ENCODE measurements around the gene SPTBN4.

DNA sequence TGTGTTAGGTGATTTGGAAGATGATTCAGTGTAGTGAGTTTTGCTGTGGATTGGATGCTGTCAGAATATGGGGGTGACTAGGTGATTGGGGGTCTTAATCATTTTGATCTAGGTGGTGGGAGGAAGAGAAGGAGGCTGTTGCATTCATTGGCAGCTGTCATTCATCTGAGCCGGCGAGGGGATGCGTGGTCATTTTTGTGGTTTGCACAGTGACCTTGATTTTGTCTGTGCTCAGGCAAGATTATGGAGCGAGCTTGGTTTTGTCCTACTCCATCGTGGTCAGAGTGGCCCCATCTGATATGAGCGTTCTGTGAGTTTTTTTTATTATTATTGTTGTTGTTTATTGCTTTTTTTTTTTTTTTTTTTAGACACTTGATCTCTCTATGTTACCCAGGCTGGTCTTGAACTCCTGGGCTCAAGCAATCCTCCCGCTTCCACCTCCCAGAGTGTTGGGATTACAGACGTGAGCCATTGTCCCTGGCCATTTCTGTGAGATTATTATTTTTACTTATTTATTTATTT lies 42.0 kb downstream of the SPTBN4 start:
- TF ChIP-seq, protein P1, sequence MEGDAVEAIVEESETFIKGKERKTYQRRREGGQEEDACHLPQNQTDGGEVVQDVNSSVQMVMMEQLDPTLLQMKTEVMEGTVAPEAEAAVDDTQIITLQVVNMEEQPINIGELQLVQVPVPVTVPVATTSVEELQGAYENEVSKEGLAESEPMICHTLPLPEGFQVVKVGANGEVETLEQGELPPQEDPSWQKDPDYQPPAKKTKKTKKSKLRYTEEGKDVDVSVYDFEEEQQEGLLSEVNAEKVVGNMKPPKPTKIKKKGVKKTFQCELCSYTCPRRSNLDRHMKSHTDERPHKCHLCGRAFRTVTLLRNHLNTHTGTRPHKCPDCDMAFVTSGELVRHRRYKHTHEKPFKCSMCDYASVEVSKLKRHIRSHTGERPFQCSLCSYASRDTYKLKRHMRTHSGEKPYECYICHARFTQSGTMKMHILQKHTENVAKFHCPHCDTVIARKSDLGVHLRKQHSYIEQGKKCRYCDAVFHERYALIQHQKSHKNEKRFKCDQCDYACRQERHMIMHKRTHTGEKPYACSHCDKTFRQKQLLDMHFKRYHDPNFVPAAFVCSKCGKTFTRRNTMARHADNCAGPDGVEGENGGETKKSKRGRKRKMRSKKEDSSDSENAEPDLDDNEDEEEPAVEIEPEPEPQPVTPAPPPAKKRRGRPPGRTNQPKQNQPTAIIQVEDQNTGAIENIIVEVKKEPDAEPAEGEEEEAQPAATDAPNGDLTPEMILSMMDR (IDR thresholded peaks at IDR 0.05 in 2 of 3, conservative IDR thresholded peaks at IDR 0.05 in 1 of 3; ENCODE audit: control insufficient read depth in 2 of 3, extremely low read depth in 1 of 3, insufficient read depth in 1 of 3, low read depth in 3 of 3, low read length in 3 of 3): no peak
- TF ChIP-seq, protein P2, sequence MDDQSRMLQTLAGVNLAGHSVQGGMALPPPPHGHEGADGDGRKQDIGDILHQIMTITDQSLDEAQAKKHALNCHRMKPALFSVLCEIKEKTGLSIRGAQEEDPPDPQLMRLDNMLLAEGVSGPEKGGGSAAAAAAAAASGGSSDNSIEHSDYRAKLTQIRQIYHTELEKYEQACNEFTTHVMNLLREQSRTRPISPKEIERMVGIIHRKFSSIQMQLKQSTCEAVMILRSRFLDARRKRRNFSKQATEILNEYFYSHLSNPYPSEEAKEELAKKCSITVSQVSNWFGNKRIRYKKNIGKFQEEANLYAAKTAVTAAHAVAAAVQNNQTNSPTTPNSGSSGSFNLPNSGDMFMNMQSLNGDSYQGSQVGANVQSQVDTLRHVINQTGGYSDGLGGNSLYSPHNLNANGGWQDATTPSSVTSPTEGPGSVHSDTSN (IDR thresholded peaks at IDR 0.05; ENCODE audit: insufficient replicate concordance, low read depth, low read length): no peak
- TF ChIP-seq TAF1 (IDR thresholded peaks at IDR 0.05; ENCODE audit: borderline replicate concordance, low read depth, low read length): no peak
- no peak for TF ChIP-seq ESRRA (IDR thresholded peaks at IDR 0.05; ENCODE audit: low read length)
- no peak for TF ChIP-seq SMAD1 (IDR thresholded peaks at IDR 0.05; ENCODE audit: low read depth, partially characterized antibody)
- no peak for TF ChIP-seq NFIC (IDR thresholded peaks at IDR 0.05; ENCODE audit: low read depth, low read length)
- TF ChIP-seq POLR2AphosphoS5 (IDR thresholded peaks at IDR 0.05; ENCODE audit: low read length): no peak
- no peak for TF ChIP-seq POLR2A (IDR thresholded peaks at IDR 0.05; ENCODE audit: low read depth, low read length)
